IMR-90 (cell line): ENCODE data around the gene SPATA31D3. TPM values are rescaled to one million over a fixed set of nuclear protein-coding genes. Genes with fewer than 3 reads are reported as not detected.

Experiments used
- ATAC-seq: fragments of 200-7000 bp; cut with Tn5 transposase; 2 replicates; pipeline ENCODE4 v1.9.1; 2020; ENCODE audit warnings: low read depth, mild to moderate bottlenecking, moderate library complexity
- BruUV-seq: library from RNA; stranded (reverse); fragments of 400-500 nt; replicated peaks from 2 replicates; lab custom pipeline; 2021; lab: Mats Ljungman, UMichigan
- CTCF ChIA-PET: fragments of 300-600 bp; formaldehyde crosslinking; extraction: SDS; loops from one replicate; lab custom pipeline; 2021; ENCODE audit warnings: antibody characterized with exemption; lab: Yijun Ruan, JAX
- POLR2A ChIA-PET: fragments of 300-600 bp; sonication (Branson Sonifier 250); formaldehyde crosslinking; loops from one replicate; lab custom pipeline; 2022; ENCODE audit warnings: antibody characterized with exemption; ENCODE audit not compliant: unreplicated experiment; lab: Charles Lee
- DNase-seq: peaks from one replicate; pipeline ENCODE4 v3.0.0; 2013
- H2AFZ ChIP-seq: replicated peaks from 2 replicates; pipeline ENCODE3; 2013; ENCODE audit warnings: low read length, mild to moderate bottlenecking; ENCODE audit not compliant: poor library complexity
- H2AK5ac ChIP-seq: 2 replicates; pipeline ENCODE4 v1.6.1; 2013; ENCODE audit warnings: low read depth, low read length, inconsistent platforms
- H2AK9ac ChIP-seq: replicated peaks from 2 replicates; pipeline ENCODE3; 2013; ENCODE audit warnings: mild to moderate bottlenecking, low read depth, low read length, moderate library complexity; ENCODE audit not compliant: poor library complexity
- H2BK120ac ChIP-seq: 2 replicates; pipeline ENCODE4 v1.6.1; 2013; ENCODE audit warnings: low read depth, low read length, inconsistent platforms
- H2BK15ac ChIP-seq: 3 replicates; pipeline ENCODE4 v1.6.1; 2013; ENCODE audit warnings: low read depth, low read length, inconsistent platforms
- H2BK20ac ChIP-seq: 2 replicates; pipeline ENCODE4 v1.6.1; 2013; ENCODE audit warnings: low read depth, mild to moderate bottlenecking, inconsistent platforms, low read length, moderate library complexity
- H2BK5ac ChIP-seq: 2 replicates; pipeline ENCODE4 v1.6.1; 2013; ENCODE audit warnings: mild to moderate bottlenecking, low read depth, low read length, inconsistent platforms; ENCODE audit not compliant: poor library complexity, severe bottlenecking
- H3K14ac ChIP-seq: replicated peaks from 2 replicates; pipeline ENCODE4 v1.6.1; 2013; ENCODE audit warnings: low read depth, low read length, inconsistent platforms
- H3K18ac ChIP-seq: 2 replicates; pipeline ENCODE4 v1.6.1; 2013; ENCODE audit warnings: low read depth, low read length, control low read depth
- H3K23ac ChIP-seq: 2 replicates; pipeline ENCODE4 v1.6.1; 2013; ENCODE audit warnings: low read depth, low read length, inconsistent platforms
- H3K27ac ChIP-seq: 2 replicates; pipeline ENCODE4 v1.5.1; 2013; ENCODE audit warnings: mild to moderate bottlenecking, control low read depth, low read length; ENCODE audit not compliant: insufficient read depth
- H3K27me3 ChIP-seq: 2 replicates; pipeline ENCODE4 v1.6.1; 2013; ENCODE audit warnings: low read length; ENCODE audit not compliant: control insufficient read depth, insufficient read depth
- H3K36me3 ChIP-seq: 2 replicates; pipeline ENCODE4 v1.6.1; 2013; ENCODE audit warnings: low read length, mixed read lengths; ENCODE audit not compliant: control insufficient read depth, insufficient read depth
- H3K4ac ChIP-seq: 2 replicates; pipeline ENCODE4 v1.6.1; 2013; ENCODE audit warnings: low read depth, low read length, inconsistent platforms
- H3K4me1 ChIP-seq: 2 replicates; pipeline ENCODE4 v1.6.1; 2013; ENCODE audit warnings: low read length, mixed read lengths; ENCODE audit not compliant: control insufficient read depth, insufficient read depth
- H3K4me2 ChIP-seq: 2 replicates; pipeline ENCODE4 v1.6.1; 2013; ENCODE audit warnings: low read depth, mild to moderate bottlenecking, control low read depth, low read length, moderate library complexity
- H3K4me3 ChIP-seq: 2 replicates; pipeline ENCODE4 v1.5.1; 2013; ENCODE audit warnings: low read depth, mild to moderate bottlenecking, control low read depth, low read length, moderate library complexity; ENCODE audit not compliant: insufficient read depth
- H3K56ac ChIP-seq: 2 replicates; pipeline ENCODE4 v1.6.1; 2013; ENCODE audit warnings: low read length, inconsistent platforms; ENCODE audit not compliant: insufficient read depth; ENCODE audit errors: extremely low read depth
- H3K79me1 ChIP-seq, 2 experiments: 2 replicates each; pipeline ENCODE4 v1.6.1; 2013; ENCODE audit warnings: low read length in 2 of 2, inconsistent platforms in 1 of 2, low read depth in 1 of 2
- H3K9ac ChIP-seq: 2 replicates; pipeline ENCODE4 v1.6.1; 2013; ENCODE audit warnings: low read depth, low read length, control low read depth
- H3K9me1 ChIP-seq: 2 replicates; pipeline ENCODE4 v1.6.1; 2013; ENCODE audit warnings: low read length, inconsistent platforms; ENCODE audit not compliant: insufficient read depth
- H3K9me3 ChIP-seq: 2 replicates; pipeline ENCODE4 v1.6.1; 2013; ENCODE audit warnings: low read length; ENCODE audit not compliant: control insufficient read depth, insufficient read depth
- H4K20me1 ChIP-seq: 2 replicates; pipeline ENCODE4 v1.6.1; 2013; ENCODE audit warnings: low read length, inconsistent platforms; ENCODE audit not compliant: insufficient read depth
- H4K5ac ChIP-seq: 2 replicates; pipeline ENCODE4 v1.6.1; 2013; ENCODE audit warnings: mild to moderate bottlenecking, low read depth, low read length, control low read depth
- H4K8ac ChIP-seq, 2 experiments: 2 replicates each; pipeline ENCODE4 v1.6.1; 2013; ENCODE audit warnings: low read depth in 2 of 2, low read length in 2 of 2, control low read depth in 1 of 2, inconsistent platforms in 1 of 2
- H4K91ac ChIP-seq: 2 replicates; pipeline ENCODE4 v1.6.1; 2013; ENCODE audit warnings: low read depth, low read length, inconsistent platforms; ENCODE audit not compliant: insufficient read depth
- ELK1 ChIP-seq: fragments of 150-350 bp; IDR thresholded peaks from 2 replicates; pipeline ENCODE4 v1.6.1; 2016; ENCODE audit warnings: low read depth, mild to moderate bottlenecking, low read length, moderate library complexity, borderline replicate concordance
- RCOR1 ChIP-seq: IDR thresholded peaks from 2 replicates; pipeline ENCODE4 v1.6.1; 2012; ENCODE audit warnings: mild to moderate bottlenecking, low read length, improper control_type of control experiment; ENCODE audit not compliant: insufficient replicate concordance
- SMC3 ChIP-seq: fragments of 150-350 bp; IDR thresholded peaks from 2 replicates; pipeline ENCODE4 v1.6.1; 2016; ENCODE audit warnings: low read depth, mild to moderate bottlenecking, antibody characterized with exemption, low read length, moderate library complexity
- USF2 ChIP-seq: fragments of 150-350 bp; IDR thresholded peaks from 2 replicates; pipeline ENCODE4 v1.6.1; 2017; ENCODE audit warnings: mild to moderate bottlenecking, antibody characterized with exemption, low read length, low read depth
- dilution Hi-C: fragments of 300-500 bp; cut with HindIII; formaldehyde crosslinking; loops from one replicate; pipeline ENCODE4 v1.14.3; 2018; ENCODE audit warnings: low sequenced_read_pairs; ENCODE audit not compliant: unreplicated experiment
- in situ Hi-C: fragments of 300-500 bp; cut with MboI; formaldehyde crosslinking; loops from 3 replicates; pipeline ENCODE4 v1.14.3; 2019; ENCODE audit warnings: low sequenced_read_pairs, inconsistent platforms, mixed read lengths
- intact Hi-C: fragments of 100-400 bp; cut with micrococcal nuclease; formaldehyde crosslinking; loops from 2 replicates; pipeline ENCODE4 v1.10.0; 2022
- polyA plus RNA-seq, 3 experiments: library from polyadenylated mRNA; depleted of rRNA; stranded (reverse); fragments of >200 nt; gene quantifications; 2 replicates each; pipeline ENCODE4 v1.2.3, GENCODE V29; 2012; ENCODE audit warnings: low replicate concordance in 1 of 3
- total RNA-seq: library from RNA; depleted of rRNA; stranded (reverse); fragments of >200 nt; gene quantifications from 2 replicates; pipeline ENCODE4 v1.2.3, GENCODE V29; 2012

Gene SPATA31D3
- total and polyA plus RNA-seq, 2 of the 4 experiments (the other 2 are of a cell fraction), result not detected

- Histone ChIP-seq H2AK5ac (no peak overlapping the region), H2BK15ac (no peak overlapping the region), H2AK9ac (no peak overlapping the region), H2BK20ac (no peak overlapping the region), H3K9ac (no peak overlapping the region), H3K4me3 (no peak overlapping the region), H4K5ac (no peak overlapping the region), H3K27me3 (peaks cover 3% of the 10 kb centered on the region), H2BK120ac (no peak overlapping the region), H3K18ac (no peak overlapping the region), H3K23ac (no peak overlapping the region), H3K9me1 (no peaks in the 10 kb centered on the region), H3K14ac (no peak overlapping the region), H4K91ac (no peak overlapping the region), H3K36me3 (no peaks in the 10 kb centered on the region), H4K20me1 (no peaks in the 10 kb centered on the region), H3K4me1 (no peaks in the 10 kb centered on the region), H3K4me2 (no peak overlapping the region), H2BK5ac (no peak overlapping the region), H3K9me3 (peaks cover under 1% of the 10 kb centered on the region; the same call in 1 of the 2 replicates), H2AFZ (no peak overlapping the region), H3K4ac (no peak overlapping the region), H4K8ac (no peak overlapping the region), H3K79me1 (no peaks in the 10 kb centered on the region), H3K27ac (no peak overlapping the region), H3K56ac (no peak overlapping the region)
- ChIA-PET POLR2A (no interaction called here), CTCF (no interaction called here)
- ATAC-seq (no peak), DNase-seq (peak; percentile 39)
- TF ChIP-seq ELK1 (no peak), USF2 (no peak), RCOR1 (no peak), SMC3 (no peak)
- no TSS peak for BruUV-seq
- in situ Hi-C loops (no loop called here), dilution Hi-C loops (no loop called here), intact Hi-C loops (no loop called here)
These were observed 26.7 kb downstream of the SPATA31D3 start for GRCh38 chr9:81969971-81970370.
